ENCODE measurements around the gene COL13A1. TPM values are rescaled to one million over a fixed set of nuclear protein-coding genes. Genes with fewer than 3 reads are reported as not detected.

The COL13A1 gene
- total and polyA plus RNA-seq, 12 donors, result 0.54 to 7.6 (median 1.9) TPM

- H3K4me1 ChIP-seq (replicated peaks in 1 of 2), result no peaks in the 10 kb centered on the region
- no peak overlapping the region for H3K4me3 ChIP-seq
- no peaks in the 10 kb centered on the region for H3K9me3 ChIP-seq (replicated peaks in 1 of 3)
- no peaks in the 10 kb centered on the region for H3K27me3 ChIP-seq
- DNase-seq, result no peak
- H3K27ac ChIP-seq, result no peak overlapping the region
- 85 to 100% (median 95%) methylated on average over 1 of the region's 1 CpG; no CpG with 5 or more reads in 1 of the 4 donors for WGBS, 4 donors
- H3K36me3 ChIP-seq (replicated peaks in 1 of 2), result no peaks in the 10 kb centered on the region
- no peak for TF ChIP-seq POLR2A (IDR thresholded peaks at IDR 0.05)
- TF ChIP-seq, protein P1, sequence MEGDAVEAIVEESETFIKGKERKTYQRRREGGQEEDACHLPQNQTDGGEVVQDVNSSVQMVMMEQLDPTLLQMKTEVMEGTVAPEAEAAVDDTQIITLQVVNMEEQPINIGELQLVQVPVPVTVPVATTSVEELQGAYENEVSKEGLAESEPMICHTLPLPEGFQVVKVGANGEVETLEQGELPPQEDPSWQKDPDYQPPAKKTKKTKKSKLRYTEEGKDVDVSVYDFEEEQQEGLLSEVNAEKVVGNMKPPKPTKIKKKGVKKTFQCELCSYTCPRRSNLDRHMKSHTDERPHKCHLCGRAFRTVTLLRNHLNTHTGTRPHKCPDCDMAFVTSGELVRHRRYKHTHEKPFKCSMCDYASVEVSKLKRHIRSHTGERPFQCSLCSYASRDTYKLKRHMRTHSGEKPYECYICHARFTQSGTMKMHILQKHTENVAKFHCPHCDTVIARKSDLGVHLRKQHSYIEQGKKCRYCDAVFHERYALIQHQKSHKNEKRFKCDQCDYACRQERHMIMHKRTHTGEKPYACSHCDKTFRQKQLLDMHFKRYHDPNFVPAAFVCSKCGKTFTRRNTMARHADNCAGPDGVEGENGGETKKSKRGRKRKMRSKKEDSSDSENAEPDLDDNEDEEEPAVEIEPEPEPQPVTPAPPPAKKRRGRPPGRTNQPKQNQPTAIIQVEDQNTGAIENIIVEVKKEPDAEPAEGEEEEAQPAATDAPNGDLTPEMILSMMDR (IDR thresholded peaks at IDR 0.05), result no peak
- intact Hi-C loops (cut with DNase I), result no loop called here
Measured at GRCh38 chr10:69894156-69894555, 92.5 kb downstream of the COL13A1 start.

DNA sequence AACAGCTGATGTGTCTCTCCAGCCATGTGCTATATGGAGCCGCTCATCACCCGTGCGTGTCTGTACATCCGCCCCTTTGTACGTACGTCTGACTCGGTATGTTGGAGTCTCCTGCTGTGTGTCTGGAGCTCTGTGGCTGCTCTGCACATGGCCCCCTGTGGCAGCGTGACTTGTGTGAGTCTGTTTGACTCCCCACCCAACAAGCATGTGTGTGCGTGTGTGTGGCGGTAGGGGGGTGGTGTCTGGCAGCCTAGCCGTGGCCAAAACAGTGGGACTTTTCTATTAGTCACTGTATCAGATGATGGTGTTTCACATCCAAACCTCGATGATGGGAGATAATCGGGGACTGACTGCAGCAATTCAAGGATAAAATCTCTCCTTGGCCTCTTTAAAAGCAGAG, 94.1 kb downstream of the COL13A1 start:
- Histone ChIP-seq H3K4me1 (replicated peaks in 1 of 2) (no peaks in the 10 kb centered on the region), H3K9me3 (replicated peaks in 1 of 3) (no peaks in the 10 kb centered on the region), H3K27ac (no peak overlapping the region), H3K27me3 (no peaks in the 10 kb centered on the region), H3K4me3 (no peak overlapping the region), H3K36me3 (replicated peaks in 1 of 2) (no peaks in the 10 kb centered on the region)
- intact Hi-C loops (cut with DNase I), result no loop called here
- TF ChIP-seq, protein P1 (IDR thresholded peaks at IDR 0.05), result no peak
- no peak for TF ChIP-seq POLR2A (IDR thresholded peaks at IDR 0.05)
- 74 to 79% (median 78%) methylated on average over 7 to 13 of the region's 13 CpGs for WGBS, 4 donors
- DNase-seq, result no peak

- Histone ChIP-seq H3K36me3 (replicated peaks in 1 of 2) (no peaks in the 10 kb centered on the region), H3K27me3 (no peaks in the 10 kb centered on the region), H3K27ac (no peak overlapping the region), H3K4me1 (replicated peaks in 1 of 2) (no peaks in the 10 kb centered on the region), H3K9me3 (replicated peaks in 1 of 3) (no peaks in the 10 kb centered on the region), H3K4me3 (no peak overlapping the region)
- 79 to 90% (median 84%) methylated on average over 12 of the region's 12 CpGs for WGBS, 4 donors
- DNase-seq, result no peak
- TF ChIP-seq POLR2A (IDR thresholded peaks at IDR 0.05), result no peak
- TF ChIP-seq, protein P1 (IDR thresholded peaks at IDR 0.05), result no peak
- intact Hi-C loops (cut with DNase I), result no loop called here
Measured at GRCh38 chr10:69896606-69897231, 95.0 kb downstream of the COL13A1 start.

DNA sequence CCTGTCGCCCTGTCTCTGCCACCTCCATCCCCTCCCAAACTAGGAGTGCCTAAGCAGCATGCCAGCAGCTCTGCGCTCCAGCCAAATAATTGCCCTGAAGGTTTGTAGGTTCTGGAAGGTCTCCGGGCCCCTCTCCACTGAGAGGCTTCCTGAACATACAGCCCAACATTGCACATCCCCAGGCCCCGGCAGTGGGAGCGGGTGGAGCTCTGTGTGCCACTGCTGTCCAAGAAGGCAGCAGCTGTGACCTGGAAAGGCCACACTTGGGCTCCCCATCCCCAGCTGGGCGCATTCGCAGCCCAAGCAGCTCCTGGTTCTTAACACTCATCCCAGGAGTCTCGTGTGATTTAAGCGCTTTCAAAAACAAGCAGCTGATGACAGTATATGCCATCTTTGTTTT, 95.7 kb downstream of the COL13A1 start:
- TF ChIP-seq, protein P1 (IDR thresholded peaks at IDR 0.05), result no peak
- TF ChIP-seq POLR2A (IDR thresholded peaks at IDR 0.05), result no peak
- H3K4me3 ChIP-seq, result no peak overlapping the region
- intact Hi-C loops (cut with DNase I), result no loop called here
- no peaks in the 10 kb centered on the region for H3K36me3 ChIP-seq (replicated peaks in 1 of 2)
- no peaks in the 10 kb centered on the region for H3K4me1 ChIP-seq (replicated peaks in 1 of 2)
- H3K27ac ChIP-seq, result no peak overlapping the region
- no peaks in the 10 kb centered on the region for H3K27me3 ChIP-seq
- 89 to 99% (median 95%) methylated on average over 7 to 9 of the region's 9 CpGs for WGBS, 4 donors
- H3K9me3 ChIP-seq (replicated peaks in 1 of 3), result no peaks in the 10 kb centered on the region
- DNase-seq, result no peak

Measured in adrenal gland (tissue), 12 donors.